Panc1 (cell line): ENCODE results near the gene SYCP2L. TPM values are rescaled to one million over a fixed set of nuclear protein-coding genes. Genes with fewer than 3 reads are reported as not detected.

Experiments
- ATAC-seq: fragments of 200-7000 bp; cut with Tn5 transposase; 2 replicates; pipeline ENCODE4 v1.9.1; 2020; ENCODE audit warnings: mild to moderate bottlenecking, moderate library complexity
- BruUV-seq: library from RNA; stranded (reverse); fragments of 400-500 nt; replicated peaks from 2 replicates; lab custom pipeline; 2021; lab: Mats Ljungman, UMichigan
- CTCF ChIA-PET: fragments of 300-600 bp; sonication (Branson Sonifier 250); formaldehyde crosslinking; loops from one replicate; lab custom pipeline; 2022; ENCODE audit warnings: antibody characterized with exemption; lab: Charles Lee
- POLR2A ChIA-PET: fragments of 300-600 bp; sonication (Branson Sonifier 250); formaldehyde crosslinking; loops from one replicate; lab custom pipeline; 2022; ENCODE audit warnings: antibody characterized with exemption; lab: Charles Lee
- DNase-seq: peaks from one replicate; pipeline ENCODE4 v3.0.0-alpha.2; 2010; ENCODE audit warnings: low read depth, low spot score
- H3K27ac ChIP-seq: 2 replicates; pipeline ENCODE4 v1.5.1; 2011; ENCODE audit warnings: mild to moderate bottlenecking, low read length, inconsistent platforms
- H3K27me3 ChIP-seq: fragments of 200-500 bp; sonication (Bioruptor generic); 2 replicates; pipeline ENCODE4 v1.6.0; 2014; ENCODE audit warnings: low read length, inconsistent platforms; ENCODE audit not compliant: control insufficient read depth, insufficient read depth
- H3K36me3 ChIP-seq: fragments of 200-500 bp; sonication (Bioruptor generic); 2 replicates; pipeline ENCODE4 v1.5.1; 2014; ENCODE audit warnings: inconsistent platforms, mild to moderate bottlenecking, low read length, moderate library complexity; ENCODE audit not compliant: control insufficient read depth, insufficient read depth
- H3K4me1 ChIP-seq: 2 replicates; pipeline ENCODE4 v1.5.1; 2011; ENCODE audit warnings: inconsistent platforms, mild to moderate bottlenecking, low read length, moderate library complexity; ENCODE audit not compliant: control insufficient read depth, insufficient read depth
- H3K4me3 ChIP-seq, 2 experiments: 2 replicates each; pipeline ENCODE4 v1.5.1; 2011 to 2012; ENCODE audit warnings: low read depth in 2 of 2, low read length in 2 of 2, mild to moderate bottlenecking in 2 of 2, inconsistent platforms in 1 of 2, moderate library complexity in 1 of 2
- H3K9me3 ChIP-seq: fragments of 200-500 bp; sonication (Bioruptor generic); 2 replicates; pipeline ENCODE4 v1.5.1; 2014; ENCODE audit warnings: low read depth, mild to moderate bottlenecking, inconsistent platforms, low read length, moderate library complexity; ENCODE audit not compliant: control insufficient read depth, insufficient read depth
- POLR2AphosphoS5 ChIP-seq: IDR thresholded peaks from 2 replicates; pipeline ENCODE4 v1.6.1; 2012; ENCODE audit warnings: mild to moderate bottlenecking, low read depth, low read length, moderate library complexity
- SIN3A ChIP-seq: IDR thresholded peaks from 2 replicates; pipeline ENCODE4 v1.6.1; 2012; ENCODE audit warnings: low read depth, mild to moderate bottlenecking, low read length, moderate library complexity, borderline replicate concordance; ENCODE audit not compliant: insufficient read depth
- TCF7L2 ChIP-seq: IDR thresholded peaks from 2 replicates; pipeline ENCODE4 v1.6.1; 2011; ENCODE audit warnings: mild to moderate bottlenecking, low read depth, low read length, inconsistent platforms
- in situ Hi-C: cut with HindIII; loops from 2 replicates; pipeline ENCODE4 v1.10.0; 2016; ENCODE audit warnings: low sequenced_read_pairs, low pct_unique_long_range_greater_than_20kb
- intact Hi-C: fragments of 100-400 bp; cut with micrococcal nuclease; formaldehyde crosslinking; loops from one replicate; pipeline ENCODE4 v1.10.0; 2022; ENCODE audit not compliant: unreplicated experiment
- total RNA-seq: library from RNA; stranded (reverse); gene quantifications from one replicate; pipeline ENCODE4 v1.2.1, GENCODE V29; 2021; ENCODE audit not compliant: unreplicated experiment
- TF ChIP-seq, protein P1 (sequence below), 2 experiments: IDR thresholded peaks; 2 replicates each; pipeline ENCODE4 v1.6.1; 2011 to 2012; ENCODE audit warnings: low read depth in 2 of 2, control low read depth in 1 of 2, low read length in 1 of 2, mild to moderate bottlenecking in 1 of 2, moderate library complexity in 1 of 2; ENCODE audit not compliant: insufficient read depth in 1 of 2
- TF ChIP-seq, protein P2 (sequence below): fragments of 450-650 bp; IDR thresholded peaks from 2 replicates; pipeline ENCODE4 v1.5.1; 2017; ENCODE audit warnings: mild to moderate bottlenecking

SYCP2L gene
- total RNA-seq, 1 experiment from 2014 or later: 2.4 TPM

DNA sequence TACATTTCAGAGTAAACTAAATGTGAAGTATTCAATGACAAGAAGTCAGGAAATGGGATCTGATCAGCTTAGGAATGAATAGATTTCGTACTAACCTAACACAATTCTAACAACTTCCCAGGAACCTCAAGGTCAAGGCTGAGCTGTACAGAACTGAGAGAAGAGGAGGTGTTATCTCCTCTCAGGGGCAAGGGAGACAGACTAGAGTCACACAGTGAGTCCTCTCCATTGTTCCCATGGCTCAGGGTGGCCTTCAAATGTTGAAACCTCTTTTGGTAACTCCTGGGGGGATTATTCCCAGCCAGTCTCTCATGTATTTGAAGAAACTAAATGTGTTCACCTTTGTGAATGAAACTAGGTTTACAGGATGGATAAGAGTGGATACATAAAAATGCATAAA is 129.6 kb downstream of the SYCP2L start:
- Histone ChIP-seq H3K4me1 (peaks cover 15% of the 10 kb centered on the region), H3K27ac (no peak overlapping the region), H3K4me3 (no peak overlapping the region), H3K27me3 (no peaks in the 10 kb centered on the region), H3K36me3 (no peaks in the 10 kb centered on the region), H3K9me3 (no peaks in the 10 kb centered on the region)
- intact Hi-C loops: no loop called here
- BruUV-seq: no TSS peak
- ChIA-PET POLR2A (no interaction called here), CTCF (no interaction called here)
- in situ Hi-C loops: no loop called here
- TF ChIP-seq, protein P1, sequence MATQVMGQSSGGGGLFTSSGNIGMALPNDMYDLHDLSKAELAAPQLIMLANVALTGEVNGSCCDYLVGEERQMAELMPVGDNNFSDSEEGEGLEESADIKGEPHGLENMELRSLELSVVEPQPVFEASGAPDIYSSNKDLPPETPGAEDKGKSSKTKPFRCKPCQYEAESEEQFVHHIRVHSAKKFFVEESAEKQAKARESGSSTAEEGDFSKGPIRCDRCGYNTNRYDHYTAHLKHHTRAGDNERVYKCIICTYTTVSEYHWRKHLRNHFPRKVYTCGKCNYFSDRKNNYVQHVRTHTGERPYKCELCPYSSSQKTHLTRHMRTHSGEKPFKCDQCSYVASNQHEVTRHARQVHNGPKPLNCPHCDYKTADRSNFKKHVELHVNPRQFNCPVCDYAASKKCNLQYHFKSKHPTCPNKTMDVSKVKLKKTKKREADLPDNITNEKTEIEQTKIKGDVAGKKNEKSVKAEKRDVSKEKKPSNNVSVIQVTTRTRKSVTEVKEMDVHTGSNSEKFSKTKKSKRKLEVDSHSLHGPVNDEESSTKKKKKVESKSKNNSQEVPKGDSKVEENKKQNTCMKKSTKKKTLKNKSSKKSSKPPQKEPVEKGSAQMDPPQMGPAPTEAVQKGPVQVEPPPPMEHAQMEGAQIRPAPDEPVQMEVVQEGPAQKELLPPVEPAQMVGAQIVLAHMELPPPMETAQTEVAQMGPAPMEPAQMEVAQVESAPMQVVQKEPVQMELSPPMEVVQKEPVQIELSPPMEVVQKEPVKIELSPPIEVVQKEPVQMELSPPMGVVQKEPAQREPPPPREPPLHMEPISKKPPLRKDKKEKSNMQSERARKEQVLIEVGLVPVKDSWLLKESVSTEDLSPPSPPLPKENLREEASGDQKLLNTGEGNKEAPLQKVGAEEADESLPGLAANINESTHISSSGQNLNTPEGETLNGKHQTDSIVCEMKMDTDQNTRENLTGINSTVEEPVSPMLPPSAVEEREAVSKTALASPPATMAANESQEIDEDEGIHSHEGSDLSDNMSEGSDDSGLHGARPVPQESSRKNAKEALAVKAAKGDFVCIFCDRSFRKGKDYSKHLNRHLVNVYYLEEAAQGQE (IDR thresholded peaks at IDR 0.05; ENCODE audit: insufficient read depth in 1 of 2, low read depth in 2 of 2, low read length in 1 of 2): no peak
- no peak for TF ChIP-seq SIN3A
- TF ChIP-seq TCF7L2: no peak
- TF ChIP-seq POLR2AphosphoS5: no peak
- TF ChIP-seq, protein P2, sequence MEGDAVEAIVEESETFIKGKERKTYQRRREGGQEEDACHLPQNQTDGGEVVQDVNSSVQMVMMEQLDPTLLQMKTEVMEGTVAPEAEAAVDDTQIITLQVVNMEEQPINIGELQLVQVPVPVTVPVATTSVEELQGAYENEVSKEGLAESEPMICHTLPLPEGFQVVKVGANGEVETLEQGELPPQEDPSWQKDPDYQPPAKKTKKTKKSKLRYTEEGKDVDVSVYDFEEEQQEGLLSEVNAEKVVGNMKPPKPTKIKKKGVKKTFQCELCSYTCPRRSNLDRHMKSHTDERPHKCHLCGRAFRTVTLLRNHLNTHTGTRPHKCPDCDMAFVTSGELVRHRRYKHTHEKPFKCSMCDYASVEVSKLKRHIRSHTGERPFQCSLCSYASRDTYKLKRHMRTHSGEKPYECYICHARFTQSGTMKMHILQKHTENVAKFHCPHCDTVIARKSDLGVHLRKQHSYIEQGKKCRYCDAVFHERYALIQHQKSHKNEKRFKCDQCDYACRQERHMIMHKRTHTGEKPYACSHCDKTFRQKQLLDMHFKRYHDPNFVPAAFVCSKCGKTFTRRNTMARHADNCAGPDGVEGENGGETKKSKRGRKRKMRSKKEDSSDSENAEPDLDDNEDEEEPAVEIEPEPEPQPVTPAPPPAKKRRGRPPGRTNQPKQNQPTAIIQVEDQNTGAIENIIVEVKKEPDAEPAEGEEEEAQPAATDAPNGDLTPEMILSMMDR: no peak
- DNase-seq (no peak), ATAC-seq (no peak)

DNA sequence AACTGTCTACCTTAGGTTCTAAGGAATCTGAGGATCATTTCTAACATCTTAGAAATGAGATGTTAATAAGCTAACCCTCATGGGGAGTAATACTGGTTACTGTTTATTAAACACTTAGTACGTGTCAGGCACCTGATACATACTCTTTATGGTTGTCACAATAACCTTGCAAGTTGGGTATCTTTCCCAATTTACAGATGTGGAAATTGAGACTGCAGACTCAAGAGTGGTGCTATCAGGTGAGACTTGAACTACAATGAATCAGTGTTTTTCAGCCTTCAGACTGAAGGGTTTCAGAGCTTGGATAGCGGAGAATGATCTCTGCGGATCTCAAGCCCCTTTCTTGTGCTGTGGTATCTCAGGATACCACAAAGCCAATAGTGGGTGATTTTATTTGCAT is 130.2 kb downstream of the SYCP2L start:
- H3K36me3 ChIP-seq: no peaks in the 10 kb centered on the region
- no TSS peak for BruUV-seq
- intact Hi-C loops (no loop called here), in situ Hi-C loops (no loop called here)
- peaks cover 13% of the 10 kb centered on the region for H3K4me1 ChIP-seq
- ChIA-PET POLR2A (no interaction called here), CTCF (no interaction called here)
- ATAC-seq: no peak
- no peaks in the 10 kb centered on the region for H3K9me3 ChIP-seq
- no peak overlapping the region for H3K27ac ChIP-seq
- DNase-seq: no peak
- no peaks in the 10 kb centered on the region for H3K27me3 ChIP-seq
- H3K4me3 ChIP-seq: no peak overlapping the region
- TF ChIP-seq TCF7L2 (no peak), SIN3A (no peak), POLR2AphosphoS5 (no peak)
- TF ChIP-seq, protein P2: no peak
- TF ChIP-seq, protein P1 (IDR thresholded peaks at IDR 0.05; ENCODE audit: insufficient read depth in 1 of 2, low read depth in 2 of 2, low read length in 1 of 2): no peak
